GM11168 (cell line): ENCODE data around the gene UGCG.

ENCODE experiments used
- in situ Hi-C: fragments of 300-500 bp; cut with MboI; formaldehyde crosslinking; loops from one replicate; pipeline ENCODE4 v1.12.0; 2022; ENCODE audit warnings: low sequenced_read_pairs; ENCODE audit not compliant: unreplicated experiment

UGCG gene

GRCh38 chr9:111917201-111917600 is 20.6 kb downstream of the UGCG start:
- in situ Hi-C loops: no loop called here

GRCh38 chr9:111917980-111918379 is 21.4 kb downstream of the UGCG start:
- in situ Hi-C loops: no loop called here

GRCh38 chr9:111919875-111920274 is 23.3 kb downstream of the UGCG start:
- in situ Hi-C loops: no loop called here

GRCh38 chr9:111920531-111920930 is 23.9 kb downstream of the UGCG start:
- in situ Hi-C loops: no loop called here

- in situ Hi-C loops: no loop called here
These were observed 25.9 kb downstream of the UGCG start for GRCh38 chr9:111922324-111923013.

GRCh38 chr9:111924281-111924680 is 27.7 kb downstream of the UGCG start:
- in situ Hi-C loops: no loop called here

- in situ Hi-C loops: no loop called here
These were observed 28.6 kb downstream of the UGCG start for GRCh38 chr9:111925017-111925770.

- in situ Hi-C loops: no loop called here
These were observed 29.2 kb downstream of the UGCG start for GRCh38 chr9:111925784-111926183.

GRCh38 chr9:111926421-111926875 is 29.8 kb downstream of the UGCG start:
- in situ Hi-C loops: no loop called here

GRCh38 chr9:111928359-111928720 is 31.7 kb downstream of the UGCG start:
- in situ Hi-C loops: no loop called here

- in situ Hi-C loops: no loop called here
These were observed 38.1 kb downstream of the UGCG start for GRCh38 chr9:111934747-111935146.

GRCh38 chr9:111936391-111936790 is 39.8 kb downstream of the UGCG start:
- in situ Hi-C loops: no loop called here

GRCh38 chr9:111937301-111937700 is 40.7 kb downstream of the UGCG start:
- in situ Hi-C loops: no loop called here

- in situ Hi-C loops: no loop called here
These were observed 41.3 kb downstream of the UGCG start for GRCh38 chr9:111937781-111938426.

GRCh38 chr9:111938427-111938800 is 41.8 kb downstream of the UGCG start:
- in situ Hi-C loops: no loop called here

- in situ Hi-C loops: no loop called here
These were observed 42.7 kb downstream of the UGCG start for GRCh38 chr9:111939322-111939721.

- in situ Hi-C loops: no loop called here
These were observed 44.1 kb downstream of the UGCG start for GRCh38 chr9:111940697-111941096.

GRCh38 chr9:111943200-111943599 is 46.6 kb downstream of the UGCG start:
- in situ Hi-C loops: no loop called here

GRCh38 chr9:111943746-111944145 is 47.1 kb downstream of the UGCG start:
- in situ Hi-C loops: no loop called here

GRCh38 chr9:111944241-111944866 is 47.7 kb downstream of the UGCG start:
- in situ Hi-C loops: no loop called here

GRCh38 chr9:111945216-111945615 is 48.6 kb downstream of the UGCG start:
- in situ Hi-C loops: no loop called here
